HG03442 (cell line): ENCODE measurements around the gene GPLD1.
"Not testable (repeated sequence)": the region's sequence is repeated elsewhere in the genome, so short reads cannot be mapped to it uniquely, and the experiment has no call there.

ENCODE experiments used
- ATAC-seq: cut with Tn5 transposase; IDR thresholded peaks from one replicate; pipeline ENCODE4 v1.9.1; 2021; ENCODE audit warnings: mild to moderate bottlenecking, moderate library complexity; ENCODE audit not compliant: unreplicated experiment

The GPLD1 gene

GRCh38 chr6:24415753-24416152 is 73.6 kb downstream of the GPLD1 start:
- peak; percentile 85 for ATAC-seq

DNA sequence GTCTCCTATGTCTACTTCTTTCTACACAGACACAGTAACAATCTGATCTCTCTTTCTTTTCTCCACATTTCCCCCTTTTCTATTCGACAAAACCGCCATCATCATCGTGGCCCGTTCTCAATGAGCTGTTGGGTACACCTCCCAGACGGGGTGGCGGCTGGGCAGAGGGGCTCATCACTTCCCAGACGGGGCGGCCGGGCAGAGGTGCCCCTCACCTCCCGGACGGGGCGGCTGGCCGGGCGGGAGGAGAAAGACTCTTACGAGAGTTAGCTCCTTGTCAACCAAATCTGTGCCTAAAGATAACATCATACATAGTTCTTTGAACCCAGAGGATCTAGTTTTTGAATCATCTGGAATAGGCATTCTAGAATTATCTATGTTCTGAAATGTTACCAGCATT is 74.8 kb downstream of the GPLD1 start:
- not testable (repeated sequence) for ATAC-seq

- ATAC-seq: no peak
These were observed 77.1 kb downstream of the GPLD1 start for GRCh38 chr6:24412294-24412693.

DNA sequence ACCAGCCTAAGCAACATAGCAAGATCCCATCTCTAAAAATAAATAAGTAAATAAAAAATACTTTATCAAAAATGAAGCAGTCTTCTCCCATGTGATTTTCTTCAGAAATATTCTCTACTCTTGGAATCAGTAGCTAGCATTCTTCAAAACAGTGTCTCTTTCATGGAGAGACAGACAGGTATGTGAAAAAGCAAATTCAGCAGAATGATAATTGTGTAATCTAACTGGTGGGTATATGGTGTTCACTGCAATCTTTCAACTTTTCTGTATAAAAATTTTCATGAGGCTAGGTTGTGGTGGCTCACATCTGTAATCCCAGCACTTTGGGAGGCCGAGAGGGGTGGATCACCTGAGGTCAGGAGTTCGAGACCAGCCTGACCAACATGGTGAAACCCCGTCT is 78.8 kb downstream of the GPLD1 start:
- ATAC-seq: no peak

DNA sequence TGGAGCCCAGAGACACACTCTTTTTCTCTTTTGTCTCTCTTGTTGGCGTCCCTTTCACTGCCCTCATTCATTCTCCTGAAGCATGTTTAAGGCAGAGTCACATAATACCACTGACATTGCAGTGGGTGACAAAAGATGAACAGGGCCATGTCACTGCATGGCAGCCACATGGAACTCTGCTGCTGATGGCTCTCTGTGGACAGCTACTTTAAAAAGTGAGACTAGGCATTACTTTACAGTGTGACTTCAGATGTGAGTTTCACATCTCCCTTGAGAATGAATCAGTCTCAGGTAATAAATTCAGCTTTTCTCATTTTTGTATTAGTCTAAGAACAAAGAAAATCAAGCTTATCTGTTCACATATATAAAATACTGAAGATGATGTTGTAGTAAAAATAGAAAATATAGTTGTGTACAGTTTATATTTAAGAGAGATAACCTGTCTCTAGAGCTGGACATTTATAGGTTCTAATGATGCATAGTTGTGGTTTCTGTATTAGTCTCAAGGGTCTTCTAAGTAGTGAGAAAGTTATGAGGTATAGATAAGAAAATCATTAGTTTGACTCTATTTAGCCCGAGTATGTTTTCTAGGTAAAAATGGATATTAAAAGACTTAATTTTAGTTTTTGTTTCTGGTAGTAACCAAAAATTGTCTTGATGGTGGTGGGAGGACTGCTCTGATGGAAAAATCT is 80.5 kb downstream of the GPLD1 start:
- ATAC-seq: peak; percentile 88

DNA sequence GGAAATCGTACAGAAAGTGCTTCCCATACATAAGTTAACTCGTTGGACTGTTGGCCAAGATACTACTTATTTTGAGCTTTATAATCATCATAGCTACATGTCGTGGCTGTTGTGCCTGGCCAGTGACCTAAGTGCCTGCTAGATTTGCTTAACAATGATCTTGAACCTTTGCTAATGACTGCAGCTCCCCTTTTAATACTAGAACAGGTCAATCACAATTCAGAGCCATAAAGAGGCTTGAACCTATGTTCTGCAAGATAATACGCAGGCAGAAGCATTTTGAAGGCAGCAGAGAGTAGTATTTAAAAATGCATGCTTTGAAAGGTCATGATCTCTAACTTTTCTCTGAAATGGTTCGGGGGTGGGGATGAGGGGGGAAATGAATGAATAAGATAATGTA is 84.1 kb downstream of the GPLD1 start:
- ATAC-seq: no peak

DNA sequence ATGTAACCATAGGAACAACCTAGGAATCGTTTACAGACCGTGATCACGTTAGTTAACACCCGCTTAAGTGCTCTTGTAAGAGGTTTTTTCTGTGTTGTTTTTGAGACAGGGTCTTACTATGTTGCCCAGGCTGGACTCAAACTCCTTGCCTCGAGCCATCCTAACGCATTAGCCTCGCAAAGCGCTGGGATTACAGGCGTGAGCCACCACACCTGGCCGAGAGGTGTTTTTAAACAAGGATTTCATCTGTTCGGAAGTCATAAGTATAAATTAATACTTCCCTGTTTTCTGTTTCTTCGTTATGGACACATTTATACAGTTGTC is 85.9 kb downstream of the GPLD1 start:
- no peak for ATAC-seq

GRCh38 chr6:24402697-24403500 is 86.5 kb downstream of the GPLD1 start, which contains the start of gene MRS2:
Gene MRS2, plus strand, starts transcription at chr6:24402936. Its CDS starts 111 bp downstream, at chr6:24403047.
- ATAC-seq: peak; percentile 96

DNA sequence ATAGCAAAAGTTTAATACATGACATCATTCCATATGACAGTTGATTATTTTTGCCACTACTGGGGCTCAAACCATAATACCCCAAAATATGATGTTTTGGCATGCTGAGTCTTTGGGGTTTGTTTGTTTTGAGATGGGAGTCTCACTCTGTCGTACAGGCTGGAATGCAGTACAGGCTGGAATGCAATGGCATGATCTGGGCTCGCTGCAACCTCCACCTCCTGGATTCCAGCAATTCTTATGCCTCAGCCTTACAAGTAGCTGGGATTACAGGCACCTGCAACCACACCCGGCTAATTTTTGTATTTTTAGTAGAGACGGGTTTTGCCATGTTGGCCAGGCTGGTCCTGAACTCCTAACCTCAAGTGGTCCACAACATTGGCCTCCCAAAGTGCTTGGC is 87.9 kb downstream of the GPLD1 start:
- ATAC-seq: no peak

DNA sequence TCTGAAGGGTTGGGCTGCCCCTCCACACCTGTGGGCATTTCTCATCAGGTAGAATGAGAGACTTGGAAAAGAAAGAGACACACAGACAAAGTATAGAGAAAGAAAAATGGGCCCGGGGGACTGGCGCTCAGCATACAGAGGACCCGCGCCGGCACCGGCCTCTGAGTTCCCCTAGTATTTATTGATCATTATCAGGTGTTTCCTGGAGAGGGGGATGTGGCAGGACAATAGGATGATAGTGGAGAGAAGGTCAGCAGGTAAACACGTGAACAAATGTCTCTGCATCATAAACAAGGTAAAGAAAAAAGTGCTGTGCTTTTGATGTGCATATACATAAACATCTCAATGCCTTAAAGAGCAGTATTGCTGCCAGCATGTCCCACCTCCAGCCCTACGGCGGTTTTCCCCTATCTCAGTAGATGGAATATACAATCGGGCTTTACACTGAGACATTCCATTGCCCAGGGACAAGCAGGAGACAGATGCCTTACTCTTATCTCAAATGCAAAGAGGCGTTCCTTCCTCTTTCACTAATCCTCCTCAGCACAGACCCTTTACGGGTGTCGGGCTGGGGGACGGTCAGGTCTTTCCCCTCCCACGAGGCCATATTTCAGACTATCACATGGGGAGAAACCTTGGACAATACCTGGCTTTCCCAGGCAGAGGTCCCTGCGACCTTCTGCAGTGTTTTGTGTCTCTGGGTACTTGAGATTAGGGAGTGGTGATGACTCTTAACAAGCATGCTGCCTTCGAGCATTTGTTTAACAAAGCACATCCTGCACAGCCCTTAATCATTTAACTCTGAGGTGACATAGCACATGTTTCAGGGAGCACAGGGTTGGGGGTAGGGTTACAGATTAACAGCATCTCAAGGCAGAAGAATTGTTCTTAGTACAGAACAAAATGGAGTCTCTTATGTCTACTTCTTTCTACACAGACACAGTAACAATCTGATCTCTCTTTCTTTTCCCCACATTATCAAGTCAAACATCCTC is 89.0 kb downstream of the GPLD1 start:
- not testable (repeated sequence) for ATAC-seq

GRCh38 chr6:24397631-24398030 is 91.7 kb downstream of the GPLD1 start:
- ATAC-seq: no peak

DNA sequence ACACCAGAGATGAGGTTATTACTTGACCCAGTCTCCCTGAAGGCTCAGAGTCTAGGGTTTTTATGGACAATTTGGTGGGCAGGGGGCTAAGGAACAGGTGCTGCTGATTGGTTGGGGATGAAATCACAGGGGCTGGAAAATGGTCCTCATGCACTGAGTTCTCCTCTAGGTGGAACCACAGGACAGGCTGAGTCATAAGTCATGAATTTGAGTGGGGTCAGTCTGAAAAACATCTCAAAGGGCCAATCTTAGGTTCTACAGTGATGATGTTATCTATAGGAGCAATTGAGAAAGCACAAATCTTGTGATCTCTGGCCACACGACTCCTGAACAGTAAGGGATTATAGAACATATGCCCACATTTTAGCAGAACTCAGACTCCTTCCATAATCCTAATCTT is 92.6 kb downstream of the GPLD1 start:
- ATAC-seq: no peak

DNA sequence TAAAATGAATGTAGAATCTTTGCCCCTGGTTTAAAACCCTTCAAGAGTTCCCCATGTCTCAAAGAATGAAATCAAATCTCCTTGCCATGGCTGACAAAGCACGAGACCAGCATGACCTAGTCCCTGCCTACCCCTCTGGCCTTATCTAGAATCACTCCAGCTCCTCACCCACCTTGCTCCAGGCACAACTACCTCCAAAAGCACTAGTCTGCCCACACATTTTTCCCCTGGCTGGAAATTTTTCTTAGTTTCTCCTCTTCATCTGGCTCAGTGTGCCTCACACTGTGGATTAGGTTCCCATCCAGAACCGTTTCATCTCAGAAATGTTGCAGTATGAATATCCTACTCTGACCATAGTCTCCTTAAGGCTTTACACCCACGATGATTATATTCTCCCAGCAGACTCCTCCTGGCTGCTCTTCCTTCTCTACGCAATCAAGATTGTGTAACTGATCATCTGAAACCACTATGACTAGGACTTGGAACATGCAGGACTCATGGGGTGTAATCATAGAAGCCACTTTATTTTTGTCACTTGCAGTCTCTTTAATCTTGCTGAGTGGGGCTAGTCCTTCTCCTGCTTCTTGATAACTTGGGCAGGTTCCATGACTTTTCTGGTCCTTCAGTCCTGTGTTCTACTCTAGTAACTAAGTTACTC is 94.5 kb downstream of the GPLD1 start:
- no peak for ATAC-seq

DNA sequence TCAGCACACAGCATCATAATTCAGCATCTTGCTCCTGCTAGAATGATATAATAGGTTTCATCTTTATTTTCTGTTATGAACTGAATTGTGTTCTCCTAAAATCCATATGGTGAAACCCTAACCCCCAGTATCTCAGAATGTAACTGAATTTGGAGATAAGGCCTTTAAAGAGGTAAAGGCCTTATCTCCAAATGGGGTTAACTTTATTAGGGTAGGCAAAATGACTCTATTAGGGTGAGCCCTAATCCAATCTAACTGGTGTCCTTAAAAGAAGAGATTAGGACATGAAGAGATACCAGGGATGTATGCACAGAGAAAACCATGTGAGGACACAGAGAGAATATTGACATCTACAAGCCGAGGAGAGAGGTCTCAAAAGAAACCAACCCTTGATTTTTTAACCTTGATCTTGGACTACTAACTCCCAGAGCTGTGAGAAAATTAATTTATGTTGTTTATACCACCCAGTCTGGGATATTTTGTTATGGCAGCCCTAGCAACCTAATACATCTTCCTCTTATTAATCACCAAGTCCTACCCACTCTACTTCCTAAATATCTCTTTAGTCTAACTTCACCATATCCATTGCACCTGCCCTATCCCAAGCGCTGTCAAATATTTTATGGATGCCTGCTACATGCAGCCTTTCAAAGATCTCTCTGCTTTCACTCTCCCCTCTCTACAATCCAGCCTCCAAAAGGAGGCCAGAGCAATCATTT is 95.2 kb downstream of the GPLD1 start:
- ATAC-seq: no peak

GRCh38 chr6:24391756-24392405 is 97.5 kb downstream of the GPLD1 start:
- ATAC-seq: peak; percentile 97

- no peak for ATAC-seq
These were observed 98.2 kb downstream of the GPLD1 start for GRCh38 chr6:24391208-24391607.

DNA sequence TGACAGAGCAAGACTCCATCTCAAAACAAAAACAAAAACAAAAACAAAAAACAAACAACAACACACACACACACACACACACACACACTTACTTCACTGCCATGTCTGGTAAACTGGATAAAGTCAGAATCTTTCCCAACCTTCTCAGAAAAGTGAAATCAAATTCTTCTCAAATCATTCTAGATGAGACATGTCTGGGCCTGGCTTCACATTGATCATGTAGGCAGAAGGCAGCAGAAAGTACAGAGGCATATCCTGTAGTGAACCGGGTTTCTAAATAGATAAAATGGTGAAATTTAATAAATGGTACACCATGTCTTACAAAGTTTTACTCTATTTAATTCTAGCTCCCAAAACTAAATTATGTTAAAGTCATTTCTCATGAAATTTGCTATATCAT is 101.6 kb downstream of the GPLD1 start:
- ATAC-seq: no peak

- no peak for ATAC-seq
These were observed 103.7 kb downstream of the GPLD1 start for GRCh38 chr6:24385536-24386269.
